ENCODE results near the gene TMPRSS15. TPM values are rescaled to one million over a fixed set of nuclear protein-coding genes. Genes with fewer than 3 reads are reported as not detected.

Gene TMPRSS15
- total RNA-seq, 2 donors from 2014 or later = 0.13 to 0.24 TPM

- H3K36me3 Mint-ChIP-seq (ENCODE audit: low read depth) = no peaks in the 10 kb centered on the region
- no peak for TF ChIP-seq CTCF (conservative IDR thresholded peaks at IDR 0.05)
- no peaks in the 10 kb centered on the region for H3K4me1 ChIP-seq (ENCODE audit: control insufficient read depth, insufficient read depth, low read length)
- no peak overlapping the region for H3K4me3 ChIP-seq (ENCODE audit: low read length)
- no peak overlapping the region for H3K9ac ChIP-seq (ENCODE audit: extremely low read depth, low read length, poor library complexity, severe bottlenecking)
- H3K27ac Mint-ChIP-seq = no peak overlapping the region
- no peaks in the 10 kb centered on the region for H3K36me3 ChIP-seq (ENCODE audit: control insufficient read depth, insufficient read depth, low read length)
- no peak overlapping the region for H3K27ac ChIP-seq (ENCODE audit: low read depth, low read length)
- H3K27me3 Mint-ChIP-seq (ENCODE audit: insufficient read depth) = no peaks in the 10 kb centered on the region
- no peaks in the 10 kb centered on the region for H3K27me3 ChIP-seq (ENCODE audit: control insufficient read depth, insufficient read depth, low read length, poor library complexity, severe bottlenecking)
- no peak for DNase-seq
- WGBS, 2 experiments (ENCODE audit: insufficient coverage in 1 of 2, insufficient read length in 1 of 2) = 86 to 100% methylated on average over 1 of the region's 1 CpG
- no peaks in the 10 kb centered on the region for H3K4me1 Mint-ChIP-seq
- no peaks in the 10 kb centered on the region for H3K9me3 Mint-ChIP-seq
- H3K9me3 ChIP-seq (ENCODE audit: control insufficient read depth, low read length) = no peaks in the 10 kb centered on the region
- H3K4me3 Mint-ChIP-seq = no peak overlapping the region
These were observed 33.3 kb downstream of the TMPRSS15 start for GRCh38 chr21:18370301-18370700.

GRCh38 chr21:18369115-18369514, 34.5 kb downstream of the TMPRSS15 start:
- no peaks in the 10 kb centered on the region for H3K9me3 Mint-ChIP-seq
- H3K4me1 ChIP-seq (ENCODE audit: control insufficient read depth, insufficient read depth, low read length) = no peaks in the 10 kb centered on the region
- peak; percentile 78 for TF ChIP-seq CTCF (conservative IDR thresholded peaks at IDR 0.05)
- DNase-seq = no peak
- H3K4me3 Mint-ChIP-seq = no peak overlapping the region
- no peak overlapping the region for H3K27ac Mint-ChIP-seq
- H3K4me3 ChIP-seq (ENCODE audit: low read length) = no peak overlapping the region
- H3K36me3 Mint-ChIP-seq (ENCODE audit: low read depth) = no peaks in the 10 kb centered on the region
- no peaks in the 10 kb centered on the region for H3K27me3 ChIP-seq (ENCODE audit: control insufficient read depth, insufficient read depth, low read length, poor library complexity, severe bottlenecking)
- H3K9me3 ChIP-seq (ENCODE audit: control insufficient read depth, low read length) = no peaks in the 10 kb centered on the region
- no peak overlapping the region for H3K27ac ChIP-seq (ENCODE audit: low read depth, low read length)
- WGBS, 2 experiments (ENCODE audit: insufficient coverage in 1 of 2, insufficient read length in 1 of 2) = 32 to 53% methylated on average over 3 to 4 of the region's 4 CpGs
- H3K27me3 Mint-ChIP-seq (ENCODE audit: insufficient read depth) = no peaks in the 10 kb centered on the region
- no peak overlapping the region for H3K9ac ChIP-seq (ENCODE audit: extremely low read depth, low read length, poor library complexity, severe bottlenecking)
- no peaks in the 10 kb centered on the region for H3K4me1 Mint-ChIP-seq
- H3K36me3 ChIP-seq (ENCODE audit: control insufficient read depth, insufficient read depth, low read length) = no peaks in the 10 kb centered on the region

GRCh38 chr21:18368205-18368604, 35.4 kb downstream of the TMPRSS15 start:
- H3K4me3 Mint-ChIP-seq = no peak overlapping the region
- 94 to 97% methylated on average over 3 to 6 of the region's 6 CpGs for WGBS, 2 experiments (ENCODE audit: insufficient coverage in 1 of 2, insufficient read length in 1 of 2)

More at GRCh38 chr21:18368205-18368604, 35.4 kb downstream of the TMPRSS15 start:
- Mint-ChIP-seq H3K4me1 (no peaks in the 10 kb centered on the region), H3K27me3 (ENCODE audit: insufficient read depth) (no peaks in the 10 kb centered on the region), H3K27ac (no peak overlapping the region), H3K36me3 (ENCODE audit: low read depth) (no peaks in the 10 kb centered on the region), H3K9me3 (no peaks in the 10 kb centered on the region)
- H3K4me1 ChIP-seq (ENCODE audit: control insufficient read depth, insufficient read depth, low read length) = no peaks in the 10 kb centered on the region
- no peak for DNase-seq
- no peaks in the 10 kb centered on the region for H3K36me3 ChIP-seq (ENCODE audit: control insufficient read depth, insufficient read depth, low read length)
- H3K9ac ChIP-seq (ENCODE audit: extremely low read depth, low read length, poor library complexity, severe bottlenecking) = no peak overlapping the region
- H3K27ac ChIP-seq (ENCODE audit: low read depth, low read length) = no peak overlapping the region
- H3K9me3 ChIP-seq (ENCODE audit: control insufficient read depth, low read length) = no peaks in the 10 kb centered on the region
- no peaks in the 10 kb centered on the region for H3K27me3 ChIP-seq (ENCODE audit: control insufficient read depth, insufficient read depth, low read length, poor library complexity, severe bottlenecking)
- TF ChIP-seq CTCF (conservative IDR thresholded peaks at IDR 0.05) = no peak
- H3K4me3 ChIP-seq (ENCODE audit: low read length) = no peak overlapping the region
